ENCODE data around the gene CCDC107. TPM values are rescaled to one million over a fixed set of nuclear protein-coding genes. Genes with fewer than 3 reads are reported as not detected.

CCDC107 gene
- total RNA-seq, 1 experiment from 2014 or later = 7.6 TPM

- peak; percentile 99 for DNase-seq (ENCODE audit: low spot score)
- in situ Hi-C loops (cut with HindIII; ENCODE audit: low sequenced_read_pairs) = no loop called here
Observed at GRCh38 chr9:35657546-35658136, 451 bp upstream of the CCDC107 start, which contains the start of gene RMRP. Gene RMRP (minus strand): TSS chr9:35658019.

GRCh38 chr9:35658968-35659220 is 802 bp downstream of the CCDC107 start:
- peak; percentile 54 for DNase-seq (ENCODE audit: low spot score)
- in situ Hi-C loops (cut with HindIII; ENCODE audit: low sequenced_read_pairs) = no loop called here

GRCh38 chr9:35659340-35659739 is 1.2 kb downstream of the CCDC107 start:
- in situ Hi-C loops (cut with HindIII; ENCODE audit: low sequenced_read_pairs) = no loop called here
- DNase-seq (ENCODE audit: low spot score) = peak; percentile 30

GRCh38 chr9:35660966-35661415 is 2.9 kb downstream of the CCDC107 start:
- DNase-seq (ENCODE audit: low spot score) = peak; percentile 90
- in situ Hi-C loops (cut with HindIII; ENCODE audit: low sequenced_read_pairs) = no loop called here

GRCh38 chr9:35661756-35662350 is 3.8 kb downstream of the CCDC107 start:
- DNase-seq (ENCODE audit: low spot score) = no peak
- in situ Hi-C loops (cut with HindIII; ENCODE audit: low sequenced_read_pairs) = no loop called here

- DNase-seq (ENCODE audit: low spot score) = peak; percentile 31
- in situ Hi-C loops (cut with HindIII; ENCODE audit: low sequenced_read_pairs) = no loop called here
Observed at GRCh38 chr9:35662437-35662836, 4.3 kb downstream of the CCDC107 start.

GRCh38 chr9:35664531-35665470 is 6.7 kb downstream of the CCDC107 start, which contains the start of gene ARHGEF39:
Gene ARHGEF39 (minus strand): TSS chr9:35665195. CDS start chr9:35665169, 26 bp downstream.
- in situ Hi-C loops (cut with HindIII; ENCODE audit: low sequenced_read_pairs) = no loop called here
- peak; percentile 84 for DNase-seq (ENCODE audit: low spot score)

GRCh38 chr9:35665471-35665818 is 7.4 kb downstream of the CCDC107 start:
- in situ Hi-C loops (cut with HindIII; ENCODE audit: low sequenced_read_pairs) = no loop called here
- DNase-seq (ENCODE audit: low spot score) = no peak

- no peak for DNase-seq (ENCODE audit: low spot score)
- in situ Hi-C loops (cut with HindIII; ENCODE audit: low sequenced_read_pairs) = no loop called here
Observed at GRCh38 chr9:35666045-35666444, 8.0 kb downstream of the CCDC107 start.

GRCh38 chr9:35666549-35666948 is 8.5 kb downstream of the CCDC107 start:
- DNase-seq (ENCODE audit: low spot score) = no peak
- in situ Hi-C loops (cut with HindIII; ENCODE audit: low sequenced_read_pairs) = no loop called here

- in situ Hi-C loops (cut with HindIII; ENCODE audit: low sequenced_read_pairs) = no loop called here
- DNase-seq (ENCODE audit: low spot score) = no peak
Observed at GRCh38 chr9:35667939-35668338, 9.8 kb downstream of the CCDC107 start.

GRCh38 chr9:35669331-35670145 is 11.4 kb downstream of the CCDC107 start:
- in situ Hi-C loops (cut with HindIII; ENCODE audit: low sequenced_read_pairs) = no loop called here
- no peak for DNase-seq (ENCODE audit: low spot score)

- peak; percentile 97 for DNase-seq (ENCODE audit: low spot score)
Observed at GRCh38 chr9:35673132-35674024, 15.3 kb downstream of the CCDC107 start, which contains the start of gene CA9. Gene CA9 (plus strand): TSS chr9:35673928. CDS start chr9:35673960, 32 bp downstream.

GRCh38 chr9:35674025-35674361 is 15.9 kb downstream of the CCDC107 start:
- DNase-seq (ENCODE audit: low spot score) = no peak
- in situ Hi-C loops (cut with HindIII; ENCODE audit: low sequenced_read_pairs) = no loop called here

More at GRCh38 chr9:35673132-35674024, 15.3 kb downstream of the CCDC107 start, which contains the start of gene CA9:
- in situ Hi-C loops (cut with HindIII; ENCODE audit: low sequenced_read_pairs) = no loop called here

GRCh38 chr9:35675204-35675603 is 17.1 kb downstream of the CCDC107 start:
- in situ Hi-C loops (cut with HindIII; ENCODE audit: low sequenced_read_pairs) = no loop called here
- no peak for DNase-seq (ENCODE audit: low spot score)

- no peak for DNase-seq (ENCODE audit: low spot score)
- in situ Hi-C loops (cut with HindIII; ENCODE audit: low sequenced_read_pairs) = no loop called here
Observed at GRCh38 chr9:35675732-35676392, 17.8 kb downstream of the CCDC107 start.

GRCh38 chr9:35679091-35679490 is 21.0 kb downstream of the CCDC107 start:
- in situ Hi-C loops (cut with HindIII; ENCODE audit: low sequenced_read_pairs) = no loop called here
- DNase-seq (ENCODE audit: low spot score) = no peak

GRCh38 chr9:35679766-35680330 is 21.8 kb downstream of the CCDC107 start:
- in situ Hi-C loops (cut with HindIII; ENCODE audit: low sequenced_read_pairs) = no loop called here
- DNase-seq (ENCODE audit: low spot score) = no peak
